Nephron progenitor cell (in vitro differentiated cells): ENCODE measurements around the gene SIRT4.
A peak's percentile ranks its signal among the peaks of the same experiment; 100 is the strongest.

Experiments used
- DNase-seq: peaks from one replicate; pipeline ENCODE4 v3.0.0; 2021
- H3K27ac Mint-ChIP-seq: 2 replicates; pipeline ENCODE4 v1.8.0; 2021; ENCODE audit warnings: mild to moderate bottlenecking, moderate library complexity, mixed read lengths
- H3K27me3 Mint-ChIP-seq: 2 replicates; pipeline ENCODE4 v1.8.0; 2021; ENCODE audit warnings: mild to moderate bottlenecking, low read depth, mixed read lengths; ENCODE audit not compliant: poor library complexity
- H3K36me3 Mint-ChIP-seq: 2 replicates; pipeline ENCODE4 v1.8.0; 2021; ENCODE audit warnings: low read depth, mixed read lengths
- H3K4me1 Mint-ChIP-seq: 2 replicates; pipeline ENCODE4 v1.8.0; 2021; ENCODE audit warnings: mixed read lengths
- H3K4me3 Mint-ChIP-seq: 2 replicates; pipeline ENCODE4 v1.8.0; 2021; ENCODE audit warnings: mild to moderate bottlenecking, moderate library complexity, mixed read lengths
- H3K9me3 Mint-ChIP-seq: 2 replicates; pipeline ENCODE4 v1.8.0; 2021; ENCODE audit warnings: mild to moderate bottlenecking, moderate library complexity, mixed read lengths
- CTCF ChIP-seq: fragments of 200-600 bp; sonication (generic); IDR thresholded peaks from 2 replicates; pipeline ENCODE4 v1.5.0; 2021; ENCODE audit warnings: antibody characterized with exemption

The SIRT4 gene

GRCh38 chr12:120361506-120362208 lies 59.5 kb downstream of the SIRT4 start:
- peaks cover 62% of the 10 kb centered on the region for H3K36me3 Mint-ChIP-seq

More at GRCh38 chr12:120361506-120362208, 59.5 kb downstream of the SIRT4 start:
- H3K27me3 Mint-ChIP-seq = no peaks in the 10 kb centered on the region
- H3K4me1 Mint-ChIP-seq = peaks cover 93% of the 10 kb centered on the region
- H3K27ac Mint-ChIP-seq = peak overlapping the region; percentile 99
- no peak for TF ChIP-seq CTCF
- peak overlapping the region; percentile 75 for H3K4me3 Mint-ChIP-seq
- H3K9me3 Mint-ChIP-seq = no peaks in the 10 kb centered on the region
- peak; percentile 86 for DNase-seq
